Body of pancreas (tissue), 4 donors: ENCODE results near the gene MRPL21. TPM values are rescaled to one million over a fixed set of nuclear protein-coding genes. Genes with fewer than 3 reads are reported as not detected.
A peak's percentile ranks its signal among the peaks of the same experiment; 100 is the strongest.
"Not testable (repeated sequence)": the region's sequence is repeated elsewhere in the genome, so short reads cannot be mapped to it uniquely, and the experiment has no call there.

Source experiments
- ATAC-seq: fragments of 150-250 bp; one replicate; pipeline ENCODE4 v1.9.1; 2016
- DNase-seq, 4 donors: peaks; one replicate each; pipeline ENCODE4 v3.0.0-alpha.2; 2019
- H3K27ac ChIP-seq, 4 donors: fragments of 200-600 bp; sonication (generic); 1 replicate in 3 of 4; 2 replicates in 1 of 4; pipeline versions ENCODE4 v1.5.1 to v1.6.1; 2016 to 2019; ENCODE audit warnings: mild to moderate bottlenecking in 1 of 4, mixed read lengths in 1 of 4, moderate library complexity in 1 of 4
- H3K27me3 ChIP-seq, 2 donors: fragments of 200-600 bp; sonication (generic); one replicate each; pipeline ENCODE4 v1.6.0; 2016; ENCODE audit warnings: mild to moderate bottlenecking in 1 of 2
- H3K36me3 ChIP-seq, 2 donors: fragments of 200-600 bp; sonication (generic); replicated peaks in 1 of 2; 2 replicates each; pipeline ENCODE4 v1.5.1; 2016; ENCODE audit warnings: low read depth in 2 of 2; ENCODE audit not compliant: insufficient read depth in 1 of 2
- H3K4me1 ChIP-seq: fragments of 200-600 bp; sonication (generic); one replicate; pipeline ENCODE4 v1.6.0; 2016
- H3K4me3 ChIP-seq, 2 donors: fragments of 200-600 bp; sonication (generic); 1 replicate in 1 of 2; 2 replicates in 1 of 2; pipeline ENCODE4 v1.5.1; 2016 to 2019
- H3K9me3 ChIP-seq, 3 donors: fragments of 200-600 bp; sonication (generic); 1 replicate in 2 of 3; 2 replicates in 1 of 3; pipeline ENCODE4 v1.5.1; 2016
- CTCF ChIP-seq, 7 experiments: fragments of 450-650 bp in 4 of 7; fragments of 200-600 bp in 3 of 7; sonication (generic) in 3 of 7; IDR thresholded peaks; one replicate each; pipeline ENCODE4 v1.5.1; 2016 to 2019; ENCODE audit warnings: antibody characterized with exemption in 7 of 7
- POLR2A ChIP-seq, 3 donors: fragments of 450-650 bp; IDR thresholded peaks; one replicate each; pipeline ENCODE4 v1.6.1; 2016; ENCODE audit warnings: antibody characterized with exemption in 3 of 3, mild to moderate bottlenecking in 2 of 3
- WGBS, 2 donors: methylation state at CpG; one replicate each; pipeline ENCODE4 v1.1.5; 2017; 5-methylcytosine and 5-hydroxymethylcytosine counted together
- intact Hi-C: fragments of 100-400 bp; cut with DNase I; formaldehyde crosslinking; loops from one replicate; pipeline ENCODE4 v1.15.1; 2023
- total RNA-seq, 2 donors: library from RNA; depleted of rRNA; stranded (reverse); fragments of >200 nt; gene quantifications; one replicate each; pipeline ENCODE4 v1.1.0, GENCODE V29; 2016

MRPL21 gene
- total RNA-seq, 2 donors from 2014 or later, result 21.8 to 45.7 TPM

GRCh38 chr11:68892576-68892975 lies 11.1 kb downstream of the MRPL21 start:
- Histone ChIP-seq H3K27me3 (no peaks in the 10 kb centered on the region), H3K27ac (no peak overlapping the region)

GRCh38 chr11:68891351-68891948 lies 12.2 kb downstream of the MRPL21 start:
- DNase-seq (no peak), ATAC-seq (no peak)
- peak overlapping the region; percentile 48 to 73 (median 62) for H3K27ac ChIP-seq
- peaks cover 0 to 30% of the 10 kb centered on the region in 2 donors for H3K36me3 ChIP-seq
- 66 to 89% methylated on average over 8 to 14 of the region's 17 CpGs for WGBS, 2 donors
- no peaks in the 10 kb centered on the region for H3K27me3 ChIP-seq
- H3K4me3 ChIP-seq, result no peak overlapping the region
- peaks cover 16% of the 10 kb centered on the region for H3K4me1 ChIP-seq
- no peaks in the 10 kb centered on the region for H3K9me3 ChIP-seq
- intact Hi-C loops, result no loop called here
- TF ChIP-seq CTCF (IDR thresholded peaks at IDR 0.05), result no peak
- no peak for TF ChIP-seq POLR2A (IDR thresholded peaks at IDR 0.05)

More at GRCh38 chr11:68892576-68892975, 11.1 kb downstream of the MRPL21 start:
- Histone ChIP-seq H3K36me3 (peaks cover 7 to 40% of the 10 kb centered on the region in 2 donors), H3K4me1 (peaks cover 16% of the 10 kb centered on the region), H3K4me3 (no peak overlapping the region), H3K9me3 (no peaks in the 10 kb centered on the region)
- TF ChIP-seq POLR2A (IDR thresholded peaks at IDR 0.05) (no peak), CTCF (IDR thresholded peaks at IDR 0.05) (no peak)
- DNase-seq, result no peak
- no peak for ATAC-seq
- intact Hi-C loops, result no loop called here
- 92 to 94% methylated on average over 14 to 20 of the region's 20 CpGs for WGBS, 2 donors

- no peak overlapping the region for H3K4me3 ChIP-seq
- 45 to 71% methylated on average over 17 of the region's 17 CpGs for WGBS, 2 donors
- peak; percentile 75 for ATAC-seq
Observed at GRCh38 chr11:68890490-68891231, 13.0 kb downstream of the MRPL21 start.

GRCh38 chr11:68889948-68890446 lies 13.6 kb downstream of the MRPL21 start:
- Histone ChIP-seq H3K27me3 (no peaks in the 10 kb centered on the region), H3K9me3 (no peaks in the 10 kb centered on the region), H3K36me3 (peaks cover 0 to 20% of the 10 kb centered on the region in 2 donors), H3K4me1 (peaks cover 16% of the 10 kb centered on the region), H3K27ac (peak overlapping the region in 2 of 4 donors; percentile 61 to 73), H3K4me3 (no peak overlapping the region)
- ATAC-seq (peak; percentile 29), DNase-seq (peak in 2 of 4 donors; percentile 22 to 42)
- TF ChIP-seq POLR2A (IDR thresholded peaks at IDR 0.05) (no peak), CTCF (IDR thresholded peaks at IDR 0.05) (peak in 2 of 7 experiments; percentile 15 to 25)
- WGBS, 2 donors, result 67 to 78% methylated on average over 7 to 18 of the region's 18 CpGs
- intact Hi-C loops, result no loop called here

More at GRCh38 chr11:68890490-68891231, 13.0 kb downstream of the MRPL21 start:
- Histone ChIP-seq H3K27me3 (no peaks in the 10 kb centered on the region), H3K36me3 (peaks cover 0 to 23% of the 10 kb centered on the region in 2 donors), H3K9me3 (no peaks in the 10 kb centered on the region), H3K27ac (peak overlapping the region in 3 of 4 donors; percentile 61 to 73 (median 63)), H3K4me1 (peaks cover 16% of the 10 kb centered on the region)
- peak; percentile 48 to 78 (median 66) for DNase-seq
- no peak for TF ChIP-seq POLR2A (IDR thresholded peaks at IDR 0.05)
- intact Hi-C loops, result no loop called here

GRCh38 chr11:68884827-68885226 lies 18.8 kb downstream of the MRPL21 start:
- H3K27me3 ChIP-seq, H3K4me1 ChIP-seq, H3K27ac ChIP-seq, H3K9me3 ChIP-seq, H3K36me3 ChIP-seq, intact Hi-C loops, ATAC-seq, DNase-seq, H3K4me3 ChIP-seq: not testable (repeated sequence)
- 91 to 97% methylated on average over 15 of the region's 15 CpGs for WGBS, 2 donors
